HT1080 (cell line): ENCODE results near the gene CEP112. TPM values are rescaled to one million over a fixed set of nuclear protein-coding genes. Genes with fewer than 3 reads are reported as not detected.
A peak's percentile ranks its signal among the peaks of the same experiment; 100 is the strongest.
"Not testable (repeated sequence)": the region's sequence is repeated elsewhere in the genome, so short reads cannot be mapped to it uniquely, and the experiment has no call there.

Source experiments
- DNase-seq: peaks from one replicate; pipeline ENCODE4 v3.0.0-alpha.2; 2015; ENCODE audit warnings: low read depth
- total RNA-seq: library from RNA; depleted of rRNA; stranded (reverse); fragments of >200 nt; shearing (Covaris generic); gene quantifications from 2 replicates; pipeline ENCODE4 v1.2.3, GENCODE V29; 2014

CEP112 gene
- total RNA-seq, 1 experiment from 2014 or later, result 2.5 TPM

- peak; percentile 29 for DNase-seq
Observed at GRCh38 chr17:66165537-66166123, 26.3 kb downstream of the CEP112 start.

GRCh38 chr17:66155055-66155454 lies 36.9 kb downstream of the CEP112 start:
- DNase-seq, result not testable (repeated sequence)

- DNase-seq, result no peak
Observed at GRCh38 chr17:66152756-66153155, 39.2 kb downstream of the CEP112 start.

- no peak for DNase-seq
Observed at GRCh38 chr17:66150708-66151107, 41.2 kb downstream of the CEP112 start.

- DNase-seq, result no peak
Observed at GRCh38 chr17:66149562-66149961, 42.4 kb downstream of the CEP112 start.

- DNase-seq, result no peak
Observed at GRCh38 chr17:66146394-66146793, 45.5 kb downstream of the CEP112 start.

GRCh38 chr17:66143657-66144282 lies 48.2 kb downstream of the CEP112 start:
- DNase-seq, result no peak

- no peak for DNase-seq
Observed at GRCh38 chr17:66142428-66142827, 49.5 kb downstream of the CEP112 start.

- no peak for DNase-seq
Observed at GRCh38 chr17:66138120-66138519, 53.8 kb downstream of the CEP112 start.

GRCh38 chr17:66135896-66136295 lies 56.0 kb downstream of the CEP112 start:
- DNase-seq, result no peak

- no peak for DNase-seq
Observed at GRCh38 chr17:66135219-66135618, 56.7 kb downstream of the CEP112 start.

- no peak for DNase-seq
Observed at GRCh38 chr17:66129759-66130158, 62.2 kb downstream of the CEP112 start.

GRCh38 chr17:66126231-66126630 lies 65.7 kb downstream of the CEP112 start:
- DNase-seq, result no peak

GRCh38 chr17:66123163-66123562 lies 68.8 kb downstream of the CEP112 start:
- DNase-seq, result peak; percentile 46

- no peak for DNase-seq
Observed at GRCh38 chr17:66115246-66115645, 76.7 kb downstream of the CEP112 start.

GRCh38 chr17:66114609-66115008 lies 77.3 kb downstream of the CEP112 start:
- DNase-seq, result no peak

- DNase-seq, result no peak
Observed at GRCh38 chr17:66107731-66108130, 84.2 kb downstream of the CEP112 start.

- DNase-seq, result peak; percentile 14
Observed at GRCh38 chr17:66098040-66098439, 93.9 kb downstream of the CEP112 start.

GRCh38 chr17:66094727-66095126 lies 97.2 kb downstream of the CEP112 start:
- DNase-seq, result no peak

- no peak for DNase-seq
Observed at GRCh38 chr17:66091445-66092080, 100.4 kb downstream of the CEP112 start.

- DNase-seq, result no peak
Observed at GRCh38 chr17:66089764-66090163, 102.2 kb downstream of the CEP112 start.

GRCh38 chr17:66088173-66088572 lies 103.8 kb downstream of the CEP112 start:
- no peak for DNase-seq

GRCh38 chr17:66087073-66087472 lies 104.9 kb downstream of the CEP112 start:
- DNase-seq, result no peak
